ENCODE measurements around the gene KCTD17. TPM values are rescaled to one million over a fixed set of nuclear protein-coding genes. Genes with fewer than 3 reads are reported as not detected.
A peak's percentile ranks its signal among the peaks of the same experiment; 100 is the strongest.

KCTD17 gene, protein sequence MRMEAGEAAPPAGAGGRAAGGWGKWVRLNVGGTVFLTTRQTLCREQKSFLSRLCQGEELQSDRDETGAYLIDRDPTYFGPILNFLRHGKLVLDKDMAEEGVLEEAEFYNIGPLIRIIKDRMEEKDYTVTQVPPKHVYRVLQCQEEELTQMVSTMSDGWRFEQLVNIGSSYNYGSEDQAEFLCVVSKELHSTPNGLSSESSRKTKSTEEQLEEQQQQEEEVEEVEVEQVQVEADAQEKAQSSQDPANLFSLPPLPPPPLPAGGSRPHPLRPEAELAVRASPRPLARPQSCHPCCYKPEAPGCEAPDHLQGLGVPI
- 10 to 100 TPM; 17.3 to 17.9 TPM for total RNA-seq
- 16.6 TPM for polyA plus RNA-seq (2013, experiment 1 of 2)
- 18.4 TPM for polyA plus RNA-seq (2013, experiment 2 of 2)
- total RNA-seq = 10.2 to 38.6 (median 19.6) reads per million in 172 experiments

DNA sequence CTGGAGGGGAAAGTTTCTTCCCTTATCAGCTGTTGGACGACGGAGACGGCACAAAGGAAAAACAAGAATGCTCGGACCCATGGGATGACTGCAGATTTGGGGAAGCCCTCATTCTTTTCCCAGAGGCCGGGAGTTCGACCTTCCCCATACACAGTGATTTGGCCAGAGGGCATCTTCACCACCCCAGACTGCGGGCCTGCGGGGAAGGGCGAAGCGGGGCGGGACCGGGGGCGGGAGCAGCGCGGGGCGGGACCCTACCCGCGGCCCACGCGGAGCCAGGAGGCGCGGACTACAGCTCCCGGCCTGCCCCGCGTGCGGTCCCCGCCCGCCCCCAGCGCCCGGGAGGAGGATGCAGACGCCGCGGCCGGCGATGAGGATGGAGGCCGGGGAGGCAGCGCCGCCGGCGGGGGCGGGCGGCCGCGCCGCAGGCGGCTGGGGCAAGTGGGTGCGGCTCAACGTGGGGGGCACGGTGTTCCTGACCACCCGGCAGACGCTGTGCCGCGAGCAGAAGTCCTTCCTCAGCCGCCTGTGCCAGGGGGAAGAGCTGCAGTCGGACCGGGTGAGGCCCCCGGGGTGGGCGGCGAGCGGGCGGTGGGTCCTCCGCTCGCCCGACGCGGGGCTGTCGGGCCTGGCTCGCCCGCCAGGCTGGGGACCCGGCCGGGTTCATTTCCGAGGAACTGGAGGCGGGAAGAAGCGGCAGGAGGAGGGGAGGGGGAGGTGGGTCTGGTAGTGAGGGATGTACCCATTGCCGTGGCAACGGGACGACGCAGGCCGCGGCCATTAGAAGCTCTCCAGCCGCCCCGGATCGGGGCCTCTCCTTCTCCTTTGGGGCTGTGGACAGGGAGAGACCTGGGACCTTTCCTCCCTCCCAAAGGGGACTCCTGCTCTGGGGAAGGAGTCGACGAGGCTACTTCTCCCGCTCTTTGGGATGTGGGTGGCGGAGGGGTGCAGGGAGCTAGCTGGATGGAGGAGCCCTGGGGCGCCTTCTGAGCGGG lies at the start of gene KCTD17:
TSS of gene KCTD17 (plus strand) at position 352 of the 995 bp plus-strand sequence. CDS start at position 371, 19 bp downstream.
- Histone ChIP-seq H3K27ac (ENCODE audit: low read depth in 1 of 2, low read length in 2 of 2) (no peak within 1 kb of the TSS), H3K27me3 (ENCODE audit: control insufficient read depth in 1 of 2, insufficient read depth in 2 of 2, low read length in 2 of 2) (no peaks in the 10 kb centered on the region), H3K9me3 (ENCODE audit: control insufficient read depth in 1 of 2, insufficient read depth in 1 of 2, low read length in 2 of 2) (no peaks in the 10 kb centered on the region), H3K4me3 (ENCODE audit: low read length) (peak within 1 kb of the TSS; percentile 57), H3K4me1 (ENCODE audit: insufficient read depth, low read length) (peaks cover 28% of the 10 kb centered on the region), H3K36me3 (ENCODE audit: insufficient read depth, low read length) (peaks cover 13% of the 10 kb centered on the region)
- ChIA-PET CTCF (interaction anchor here (1.3 kb wide), 1 partner anchor 70 kb away, joined by 5 read pairs; no protein-coding TSS in a partner anchor), POLR2A (interaction anchor here (1.4 to 1.7 kb wide), 6 partner anchors 12 to 276 kb away, joined by 3 to 9 read pairs (median 6); partner anchors contain the start of gene IFT27)
- intact Hi-C loops (cut with DNase I, micrococcal nuclease) = loop anchor here in 1 of 2 experiments (1.0 kb wide), 1 partner anchor 275 kb away; the partner anchor contains the start of gene IFT27
- H3K4me3 Mint-ChIP-seq = peak within 1 kb of the TSS; percentile 88
- peak within 1 kb of the TSS; percentile 69 for H3K27ac Mint-ChIP-seq
- no peak for TF ChIP-seq CTCF (IDR thresholded peaks at IDR 0.05)
- no peaks in the 10 kb centered on the region for H3K9me3 Mint-ChIP-seq
- DNase-seq (peak; percentile 39 to 87 (median 72)), ATAC-seq (ENCODE audit: poor library complexity) (peak; percentile 99)
- no peaks in the 10 kb centered on the region for H3K27me3 Mint-ChIP-seq
- H3K4me1 Mint-ChIP-seq (ENCODE audit: low read depth) = peaks cover 5% of the 10 kb centered on the region
- peaks cover 17% of the 10 kb centered on the region for H3K36me3 Mint-ChIP-seq (ENCODE audit: low read depth)

- H3K4me3 ChIP-seq (ENCODE audit: low read length) = no peak overlapping the region
- no peaks in the 10 kb centered on the region for H3K27me3 ChIP-seq (ENCODE audit: control insufficient read depth in 1 of 2, insufficient read depth in 2 of 2, low read length in 2 of 2)
- no peaks in the 10 kb centered on the region for H3K9me3 ChIP-seq (ENCODE audit: control insufficient read depth in 1 of 2, insufficient read depth in 1 of 2, low read length in 2 of 2)
- Mint-ChIP-seq H3K4me3 (no peak overlapping the region), H3K27ac (no peak overlapping the region), H3K4me1 (ENCODE audit: low read depth) (no peaks in the 10 kb centered on the region), H3K9me3 (no peaks in the 10 kb centered on the region), H3K27me3 (peaks cover 17% of the 10 kb centered on the region), H3K36me3 (ENCODE audit: low read depth) (no peaks in the 10 kb centered on the region)
- intact Hi-C loops (cut with DNase I, micrococcal nuclease) = no loop called here
- no peak for TF ChIP-seq CTCF (IDR thresholded peaks at IDR 0.05)
- no peaks in the 10 kb centered on the region for H3K36me3 ChIP-seq (ENCODE audit: insufficient read depth, low read length)
- H3K27ac ChIP-seq (ENCODE audit: low read depth in 1 of 2, low read length in 2 of 2) = no peak overlapping the region
- ATAC-seq (ENCODE audit: poor library complexity) (no peak), DNase-seq (no peak)
- CTCF ChIA-PET = no interaction called here
- no peaks in the 10 kb centered on the region for H3K4me1 ChIP-seq (ENCODE audit: insufficient read depth, low read length)
- POLR2A ChIA-PET = no interaction called here
Measured at GRCh38 chr22:37001826-37002225, 49.7 kb upstream of the KCTD17 start.

DNA sequence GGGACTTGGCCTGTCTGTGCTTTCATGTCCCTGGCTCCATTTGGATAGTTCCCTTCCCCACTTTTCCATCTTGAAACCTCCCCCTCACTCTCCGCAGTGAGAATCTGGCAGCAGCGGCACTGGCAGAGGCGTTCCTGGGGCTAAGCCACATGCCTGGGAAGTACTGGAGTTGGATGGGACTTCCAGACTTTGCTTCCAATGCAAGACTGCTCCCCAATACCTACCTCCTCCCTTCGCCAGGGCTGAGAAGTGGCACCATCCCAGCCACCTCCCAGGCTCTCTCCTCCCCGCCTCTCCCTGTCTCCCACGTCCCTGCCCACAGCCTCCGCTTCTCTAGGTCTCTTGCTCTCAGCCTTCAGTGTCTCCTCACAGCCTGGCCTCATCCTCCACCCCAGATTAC lies 48.9 kb upstream of the KCTD17 start:
- ChIA-PET CTCF (no interaction called here), POLR2A (no interaction called here)
- no peak overlapping the region for H3K27ac Mint-ChIP-seq
- H3K27ac ChIP-seq (ENCODE audit: low read depth in 1 of 2, low read length in 2 of 2) = no peak overlapping the region
- H3K36me3 Mint-ChIP-seq (ENCODE audit: low read depth) = no peaks in the 10 kb centered on the region
- H3K9me3 Mint-ChIP-seq = no peaks in the 10 kb centered on the region
- H3K9me3 ChIP-seq (ENCODE audit: control insufficient read depth in 1 of 2, insufficient read depth in 1 of 2, low read length in 2 of 2) = no peaks in the 10 kb centered on the region
- no peaks in the 10 kb centered on the region for H3K36me3 ChIP-seq (ENCODE audit: insufficient read depth, low read length)
- H3K4me3 Mint-ChIP-seq = no peak overlapping the region
- no peak overlapping the region for H3K4me3 ChIP-seq (ENCODE audit: low read length)
- H3K4me1 ChIP-seq (ENCODE audit: insufficient read depth, low read length) = no peaks in the 10 kb centered on the region
- peaks cover 24% of the 10 kb centered on the region for H3K27me3 Mint-ChIP-seq
- intact Hi-C loops (cut with DNase I, micrococcal nuclease) = no loop called here
- no peaks in the 10 kb centered on the region for H3K4me1 Mint-ChIP-seq (ENCODE audit: low read depth)
- TF ChIP-seq CTCF (IDR thresholded peaks at IDR 0.05) = no peak
- no peak for ATAC-seq (ENCODE audit: poor library complexity)
- no peak for DNase-seq
- no peaks in the 10 kb centered on the region for H3K27me3 ChIP-seq (ENCODE audit: control insufficient read depth in 1 of 2, insufficient read depth in 2 of 2, low read length in 2 of 2)
